ENCODE results near the gene SUMO3.

DNA sequence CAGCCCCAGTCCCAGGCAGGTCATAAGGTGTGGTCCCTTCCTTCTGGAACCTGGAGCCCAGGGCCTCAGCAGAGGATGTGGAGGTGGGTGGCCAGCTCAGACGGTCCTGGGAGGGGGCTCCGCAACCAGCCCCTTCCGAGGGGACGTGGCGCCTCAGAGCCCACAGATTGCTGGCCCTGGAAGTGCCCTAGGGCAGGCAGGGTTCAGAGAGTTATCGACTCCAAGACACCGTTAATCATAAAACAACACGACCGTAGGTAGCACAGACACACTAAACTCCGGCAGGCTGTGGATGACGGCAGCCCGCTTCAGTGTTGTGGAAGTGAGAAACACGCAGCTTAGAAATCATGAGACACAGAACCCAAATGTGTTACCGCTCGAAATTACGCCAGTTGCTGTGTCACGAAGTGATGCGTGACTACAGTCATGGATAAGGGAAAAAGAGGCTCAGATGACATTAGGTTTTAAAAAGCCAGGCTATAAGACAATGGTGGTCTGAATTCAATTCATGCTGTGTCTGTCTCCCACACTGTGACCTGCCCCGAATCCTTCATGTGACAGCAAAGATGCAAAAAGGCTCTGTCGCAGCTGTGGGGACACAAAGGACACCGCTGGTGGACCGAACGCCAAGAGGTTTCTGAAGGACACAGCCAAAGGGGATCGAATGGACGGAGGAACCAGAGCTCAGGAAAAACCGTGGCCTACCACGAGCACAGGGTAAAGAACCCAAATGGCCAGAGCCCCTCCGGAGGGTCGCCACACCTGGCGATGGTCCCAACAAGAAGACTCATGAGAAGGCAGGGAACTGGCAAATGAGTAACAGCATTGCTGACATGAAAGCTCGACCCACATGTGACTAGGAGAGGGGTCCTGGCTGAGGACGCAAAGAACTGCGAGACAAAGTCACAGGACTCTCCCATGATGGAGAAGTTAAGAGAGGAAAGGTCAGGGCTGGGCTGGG lies 1.7 kb upstream of the SUMO3 start:
- TF ChIP-seq, protein P1, sequence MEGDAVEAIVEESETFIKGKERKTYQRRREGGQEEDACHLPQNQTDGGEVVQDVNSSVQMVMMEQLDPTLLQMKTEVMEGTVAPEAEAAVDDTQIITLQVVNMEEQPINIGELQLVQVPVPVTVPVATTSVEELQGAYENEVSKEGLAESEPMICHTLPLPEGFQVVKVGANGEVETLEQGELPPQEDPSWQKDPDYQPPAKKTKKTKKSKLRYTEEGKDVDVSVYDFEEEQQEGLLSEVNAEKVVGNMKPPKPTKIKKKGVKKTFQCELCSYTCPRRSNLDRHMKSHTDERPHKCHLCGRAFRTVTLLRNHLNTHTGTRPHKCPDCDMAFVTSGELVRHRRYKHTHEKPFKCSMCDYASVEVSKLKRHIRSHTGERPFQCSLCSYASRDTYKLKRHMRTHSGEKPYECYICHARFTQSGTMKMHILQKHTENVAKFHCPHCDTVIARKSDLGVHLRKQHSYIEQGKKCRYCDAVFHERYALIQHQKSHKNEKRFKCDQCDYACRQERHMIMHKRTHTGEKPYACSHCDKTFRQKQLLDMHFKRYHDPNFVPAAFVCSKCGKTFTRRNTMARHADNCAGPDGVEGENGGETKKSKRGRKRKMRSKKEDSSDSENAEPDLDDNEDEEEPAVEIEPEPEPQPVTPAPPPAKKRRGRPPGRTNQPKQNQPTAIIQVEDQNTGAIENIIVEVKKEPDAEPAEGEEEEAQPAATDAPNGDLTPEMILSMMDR (IDR thresholded peaks at IDR 0.05; ENCODE audit: low read depth, low read length): no peak
- TF ChIP-seq EZH2phosphoT487 (IDR thresholded peaks at IDR 0.05; ENCODE audit: low read depth): no peak

All from OCI-LY3 (cell line).